Left lung (tissue), 10 donors: ENCODE results near the gene FBXO24. TPM values are rescaled to one million over a fixed set of nuclear protein-coding genes. Genes with fewer than 3 reads are reported as not detected.

Experiments used
- ATAC-seq: fragments of 200-7000 bp; cut with Tn5 transposase; one replicate; pipeline ENCODE4 v1.9.1; 2020; ENCODE audit warnings: moderate library complexity
- DNase-seq, 4 donors: peaks; one replicate each; pipeline ENCODE4 v3.0.0-alpha.2; 2013 to 2020
- H3K27ac ChIP-seq, 2 donors: fragments of 200-600 bp; sonication (generic) in 1 of 2; one replicate each; pipeline versions ENCODE4 v1.5.0 to v1.8.0; 2020 to 2021
- H3K27me3 ChIP-seq, 2 donors: fragments of 200-600 bp; sonication (generic) in 1 of 2; one replicate each; pipeline versions ENCODE4 v1.5.0 to v1.8.0; 2020 to 2021
- H3K36me3 ChIP-seq, 2 donors: fragments of 200-600 bp; sonication (generic) in 1 of 2; one replicate each; pipeline versions ENCODE4 v1.5.0 to v1.8.0; 2020 to 2021
- H3K4me1 ChIP-seq, 2 donors: fragments of 200-600 bp; one replicate each; pipeline ENCODE4 v1.8.0; 2021
- H3K4me3 ChIP-seq, 2 donors: fragments of 200-600 bp; sonication (generic) in 1 of 2; one replicate each; pipeline versions ENCODE4 v1.5.0 to v1.8.0; 2020 to 2021; ENCODE audit warnings: mild to moderate bottlenecking in 1 of 2
- H3K9me3 ChIP-seq, 2 donors: fragments of 200-600 bp; sonication (generic) in 1 of 2; one replicate each; pipeline versions ENCODE4 v1.5.0 to v1.8.0; 2020 to 2021
- CTCF ChIP-seq, 2 donors: fragments of 200-600 bp; sonication (generic) in 1 of 2; IDR thresholded peaks; one replicate each; pipeline versions ENCODE4 v1.5.0 to v1.8.0; 2021; ENCODE audit warnings: antibody characterized with exemption in 2 of 2
- intact Hi-C, 2 donors: fragments of 100-400 bp; cut with DNase I; formaldehyde crosslinking; loops; one replicate each; pipeline versions ENCODE4 v1.11.2 to v1.14.2; 2022
- polyA plus RNA-seq, 6 donors: library from polyadenylated mRNA; unstranded; fragments of 120-200 nt; gene quantifications; one replicate each; pipeline ENCODE4 v1.2.1, GENCODE V29; 2013; ENCODE audit not compliant: insufficient read length in 6 of 6
- total RNA-seq, 2 donors: library from RNA; stranded (reverse); fragmentation: NEBNext Ultra II Directional; extraction: Animal tissue kit (Norgen Biotek cat#: 25700); gene quantifications; one replicate each; pipeline ENCODE4 v1.2.1, GENCODE V29; 2021
- donor health status: DM: no; HTN: yes; CAD: no.
- donor health status: DM: no; HTN: no; CAD: no.

FBXO24 gene
- total and polyA plus RNA-seq, 8 donors: 0.37 to 5.5 (median 4.7) TPM

DNA sequence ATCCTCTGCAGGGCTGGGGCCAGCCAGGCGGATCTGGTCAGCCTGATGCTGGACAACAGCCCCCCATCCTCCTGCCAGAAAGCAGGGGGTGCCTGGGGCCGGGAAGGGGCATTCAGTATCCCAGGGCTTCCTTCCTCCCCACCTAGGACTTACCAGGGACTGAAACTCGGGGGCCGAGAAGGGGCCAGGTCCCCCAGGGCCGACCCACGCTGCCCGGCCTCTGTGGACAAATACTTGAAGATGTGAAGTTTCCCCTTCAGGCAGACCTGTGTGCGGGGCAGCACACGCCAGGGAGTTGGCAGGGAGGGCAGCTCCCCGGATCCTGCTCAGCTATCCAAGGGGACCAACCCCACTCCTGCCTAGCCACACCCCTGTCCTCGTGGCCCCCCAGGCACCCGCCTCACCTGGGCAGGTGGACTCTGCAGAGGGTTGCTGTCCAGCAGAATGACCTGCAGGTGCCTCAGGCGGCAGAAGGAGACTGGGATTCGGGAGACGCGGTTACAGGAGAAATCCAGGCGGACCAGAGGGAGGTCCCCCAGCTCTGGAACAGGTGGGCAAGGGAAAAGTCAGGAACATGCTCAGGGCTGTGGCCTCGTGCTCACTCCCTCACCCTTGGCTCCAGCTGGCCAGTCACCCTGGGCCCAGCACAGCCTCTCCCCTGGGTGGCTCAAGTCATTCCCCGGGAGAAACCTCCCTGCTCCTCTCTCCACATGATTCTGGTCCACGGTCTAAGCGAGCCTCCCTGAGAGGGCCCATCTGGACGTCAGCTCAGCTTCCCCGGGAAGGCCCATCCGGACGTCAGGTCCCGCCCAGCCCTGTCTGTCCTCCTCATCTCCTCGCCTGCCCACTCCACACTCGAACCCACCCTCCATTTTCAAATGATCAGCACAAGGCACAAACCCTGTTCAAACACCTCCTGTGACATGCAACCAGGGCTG lies 7.6 kb upstream of the FBXO24 start:
- H3K36me3 ChIP-seq: peaks cover 0 to 89% of the 10 kb centered on the region in 2 donors
- H3K4me3 ChIP-seq: no peak overlapping the region
- peaks cover 12 to 28% of the 10 kb centered on the region in 2 donors for H3K4me1 ChIP-seq
- intact Hi-C loops: no loop called here
- no peaks in the 10 kb centered on the region for H3K9me3 ChIP-seq
- TF ChIP-seq CTCF (IDR thresholded peaks at IDR 0.05): no peak
- ATAC-seq (no peak), DNase-seq (no peak)
- no peak overlapping the region for H3K27ac ChIP-seq
- no peaks in the 10 kb centered on the region for H3K27me3 ChIP-seq

GRCh38 chr7:100580466-100581283 lies 5.5 kb upstream of the FBXO24 start:
- Histone ChIP-seq H3K27ac (no peak overlapping the region), H3K4me1 (peaks cover 20 to 45% of the 10 kb centered on the region in 2 donors), H3K4me3 (no peak overlapping the region), H3K27me3 (no peaks in the 10 kb centered on the region), H3K9me3 (no peaks in the 10 kb centered on the region), H3K36me3 (peaks cover 0 to 68% of the 10 kb centered on the region in 2 donors)
- ATAC-seq (no peak), DNase-seq (no peak)
- intact Hi-C loops: no loop called here
- TF ChIP-seq CTCF (IDR thresholded peaks at IDR 0.05): no peak

DNA sequence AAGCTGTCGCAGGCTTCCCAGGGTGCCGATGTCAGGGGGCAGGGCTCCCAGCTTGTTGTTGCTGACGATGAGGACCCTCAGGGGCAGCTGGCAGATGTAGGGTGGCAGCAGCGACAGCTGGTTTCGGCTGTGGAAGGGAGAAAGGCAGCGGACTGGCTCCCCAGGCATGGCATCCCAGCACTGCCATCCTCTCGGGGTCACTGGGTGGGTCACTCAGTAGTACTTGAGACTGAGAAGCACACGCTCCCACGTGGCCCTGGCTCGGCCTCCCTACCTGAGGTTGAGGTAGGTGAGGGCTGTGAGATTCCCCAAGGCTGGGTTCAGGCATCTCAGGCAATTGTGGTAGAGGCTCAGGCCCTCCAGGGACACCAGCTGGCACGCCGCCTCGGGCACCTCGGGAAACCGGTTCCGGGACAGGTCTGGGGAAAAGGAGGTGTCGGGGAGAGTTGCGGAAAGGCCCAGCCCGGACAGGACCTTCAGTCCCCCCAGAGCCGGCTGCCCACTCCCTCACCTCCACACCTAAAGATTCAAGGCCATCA lies 4.0 kb upstream of the FBXO24 start:
- H3K27ac ChIP-seq: peak overlapping the region; percentile 95 to 98
- peaks cover 0 to 54% of the 10 kb centered on the region in 2 donors for H3K36me3 ChIP-seq
- H3K9me3 ChIP-seq: no peaks in the 10 kb centered on the region
- TF ChIP-seq CTCF (IDR thresholded peaks at IDR 0.05): no peak
- DNase-seq: peak in 3 of 4 donors; percentile 72 to 90 (median 80)
- peak overlapping the region in 1 of 2 donors; percentile 78 for H3K4me3 ChIP-seq
- peaks cover 25 to 47% of the 10 kb centered on the region in 2 donors for H3K4me1 ChIP-seq
- intact Hi-C loops: no loop called here
- H3K27me3 ChIP-seq: no peaks in the 10 kb centered on the region
- ATAC-seq: peak; percentile 0

DNA sequence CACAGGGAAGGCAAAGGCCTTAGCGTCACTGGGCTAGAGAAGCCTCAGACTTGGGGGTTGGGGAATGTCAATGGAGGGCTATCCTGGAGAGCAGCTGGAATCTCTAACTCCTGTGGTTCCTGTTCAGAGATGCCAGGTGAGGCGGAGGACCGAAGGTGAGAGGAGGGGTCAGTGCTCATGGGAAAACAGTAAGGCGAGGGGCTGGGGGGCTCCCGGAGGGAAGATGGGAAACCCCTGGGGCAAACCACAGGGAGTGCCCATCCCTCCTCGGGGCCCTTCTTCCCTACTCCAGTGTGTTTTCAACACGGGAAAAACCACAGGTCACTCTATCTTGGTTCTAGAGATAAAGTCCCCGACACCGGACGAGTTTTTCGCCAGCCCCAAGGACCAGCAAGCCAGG lies 3.5 kb upstream of the FBXO24 start:
- H3K27me3 ChIP-seq: no peaks in the 10 kb centered on the region
- peaks cover 0 to 48% of the 10 kb centered on the region in 2 donors for H3K36me3 ChIP-seq
- peak overlapping the region; percentile 95 to 98 for H3K27ac ChIP-seq
- peaks cover 25 to 51% of the 10 kb centered on the region in 2 donors for H3K4me1 ChIP-seq
- TF ChIP-seq CTCF (IDR thresholded peaks at IDR 0.05): no peak
- DNase-seq (no peak), ATAC-seq (no peak)
- H3K9me3 ChIP-seq: no peaks in the 10 kb centered on the region
- intact Hi-C loops: no loop called here
- H3K4me3 ChIP-seq: peak overlapping the region in 1 of 2 donors; percentile 78
